ENCODE measurements around the gene CETP. TPM values are rescaled to one million over a fixed set of nuclear protein-coding genes. Genes with fewer than 3 reads are reported as not detected.

Gene CETP
- total and polyA plus RNA-seq, 2 of the 8 experiments (the other 6 are each of a cell fraction or from before 2014, with no cell fraction given) = not detected

DNA sequence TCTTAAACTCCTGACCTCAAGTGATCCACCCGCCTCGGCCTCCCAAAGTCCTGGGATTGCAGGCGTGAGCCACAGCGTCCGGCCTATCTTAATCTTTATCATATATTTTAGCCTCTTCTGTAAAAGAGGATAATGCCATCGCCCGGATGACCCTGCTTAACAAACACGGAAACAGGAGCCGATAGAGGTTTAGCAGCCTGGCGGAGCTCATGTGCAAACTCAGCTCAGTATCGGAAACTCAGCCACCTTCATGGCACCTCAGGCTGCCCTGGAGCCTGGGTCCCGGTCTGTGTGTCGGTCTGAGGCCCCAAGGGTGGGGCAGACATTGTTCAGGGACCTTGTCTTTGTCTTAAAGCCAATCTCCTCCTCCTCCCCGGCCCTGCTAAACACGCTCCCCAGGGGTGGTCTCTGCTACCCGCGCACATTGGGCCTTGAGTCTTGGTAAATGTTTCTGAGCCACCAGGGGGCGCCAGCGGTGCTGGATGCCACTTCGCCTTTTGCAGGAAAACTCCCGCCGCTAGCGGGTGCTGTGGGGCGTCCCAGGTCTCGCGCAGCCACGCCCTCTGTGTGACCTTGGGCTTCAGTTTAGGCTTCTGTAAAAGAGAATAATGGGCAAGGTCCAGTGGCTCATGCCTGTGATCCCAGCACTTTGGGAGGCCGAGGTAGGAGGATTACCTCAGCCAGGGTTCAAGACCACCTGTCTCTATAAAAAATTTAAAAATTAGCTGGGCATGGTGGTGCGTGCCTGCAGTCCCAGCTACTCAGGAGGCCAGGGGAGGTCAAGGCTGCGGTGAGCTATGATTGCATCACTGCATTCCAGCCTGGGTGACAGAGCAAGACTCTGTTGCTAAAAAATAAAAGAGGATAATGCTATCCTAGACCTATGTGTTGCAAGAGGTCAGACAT lies 2.7 kb downstream of the CETP start:
- Histone ChIP-seq H2BK5ac (ENCODE audit: low read depth, low read length) (no peak overlapping the region), H3K4me1 (replicated peaks in 1 of 4; ENCODE audit: control insufficient read depth in 3 of 4, insufficient read depth in 4 of 4, low read length in 3 of 4) (peaks cover 0 to 2% (median 1%) of the 10 kb centered on the region in 4 experiments; a peak in 4 of 7 replicates), H3K4me2 (ENCODE audit: insufficient read depth in 1 of 2, low read depth in 2 of 2, low read length in 2 of 2) (peak overlapping the region in 1 of 2 experiments; percentile 36; a peak in 2 of 4 replicates), H3K56ac (replicated peaks; ENCODE audit: insufficient read length, low read depth, low read length) (no peak overlapping the region), H2BK120ac (replicated peaks; ENCODE audit: low read depth, low read length) (no peak overlapping the region), H3K23ac (ENCODE audit: insufficient read length) (no peak overlapping the region), H4K91ac (replicated peaks; ENCODE audit: insufficient read length, low read length) (peak overlapping the region; percentile 89), H3K18ac (ENCODE audit: extremely low read depth, low read length) (peak overlapping the region; percentile 87; the same call in 1 of the 2 replicates), H3K9me3 (ENCODE audit: insufficient read depth in 2 of 2, low read depth in 1 of 2, low read length in 1 of 2) (no peaks in the 10 kb centered on the region), H3K27me3 (replicated peaks in 1 of 4; ENCODE audit: control insufficient read depth in 3 of 4, extremely low read depth in 1 of 4, insufficient read depth in 3 of 4, low read length in 3 of 4) (no peaks in the 10 kb centered on the region; a peak in 1 of 7 replicates), H3K36me3 (ENCODE audit: control insufficient read depth in 2 of 4, insufficient read depth in 4 of 4, low read length in 3 of 4) (no peaks in the 10 kb centered on the region), H2BK20ac (ENCODE audit: low read length) (peak overlapping the region; percentile 90; the same call in 1 of the 2 replicates), H2AK5ac (ENCODE audit: low read depth, low read length) (no peak overlapping the region), H3K23me2 (ENCODE audit: low read depth, low read length) (no peaks in the 10 kb centered on the region), H2AFZ (ENCODE audit: low read length) (peak overlapping the region; percentile 99; the same call in 1 of the 2 replicates), H3K4ac (replicated peaks; ENCODE audit: insufficient read length, low read depth, low read length) (peak overlapping the region; percentile 69), H3K14ac (ENCODE audit: insufficient read length) (no peak overlapping the region), H4K5ac (ENCODE audit: insufficient read length, low read depth, low read length) (peak overlapping the region; percentile 72), H2BK15ac (ENCODE audit: low read length) (peak overlapping the region; percentile 95; the same call in 1 of the 2 replicates), H2BK12ac (ENCODE audit: low read depth, low read length) (no peak overlapping the region; the same call in 1 of the 2 replicates), H3K4me3 (ENCODE audit: extremely low read depth in 1 of 4, insufficient read depth in 2 of 4, low read depth in 3 of 4, low read length in 4 of 4) (no peak overlapping the region), H4K8ac (ENCODE audit: extremely low read depth, insufficient read depth, low read length) (peak overlapping the region; percentile 97; the same call in 1 of the 2 replicates), H3K79me2 (ENCODE audit: control insufficient read depth in 1 of 2, insufficient read depth in 2 of 2, low read length in 2 of 2) (no peaks in the 10 kb centered on the region), H3K9ac (replicated peaks in 1 of 4; ENCODE audit: extremely low read depth in 1 of 4, low read depth in 3 of 4, low read length in 3 of 4) (no peak overlapping the region; a peak in 1 of 7 replicates), H3K27ac (ENCODE audit: low read depth, low read length) (no peak overlapping the region), H4K20me1 (replicated peaks in 1 of 2; ENCODE audit: control insufficient read depth in 1 of 2, insufficient read depth in 2 of 2, low read length in 2 of 2) (no peaks in the 10 kb centered on the region), H3K79me1 (ENCODE audit: low read depth, low read length) (no peaks in the 10 kb centered on the region)
- peak; percentile 88 to 100 for DNase-seq (ENCODE audit: low read depth in 1 of 2, low spot score in 2 of 2)
- FAIRE-seq = peak; percentile 39
- ChIA-PET POLR2A (ENCODE audit: partially characterized antibody) (interaction anchor here (1.2 to 1.5 kb wide), 2 partner anchors 21 to 22 kb away, joined by 3 read pairs; no protein-coding TSS in a partner anchor), CTCF (ENCODE audit: partially characterized antibody) (interaction anchor here (0.6 to 8.2 kb wide), 51 partner anchors 8 to 714 kb away, joined by 3 to 75 read pairs (median 5); partner anchors contain the start of genes CPNE2 and NLRC5)
- WGBS, 2 experiments (ENCODE audit: extremely low coverage in 1 of 2, insufficient coverage in 1 of 2, insufficient read length in 1 of 2, insufficient replicate concordance in 2 of 2, low coverage in 1 of 2, low lambda C conversion rate in 2 of 2, missing lambda C conversion rate in 1 of 2) = 46% methylated on average over 30 of the region's 30 CpGs; no CpG with 5 or more reads in 1 of the 2 experiments
- no peak for TF ChIP-seq KDM5A (IDR thresholded peaks at IDR 0.05; ENCODE audit: low read length)
- peak; percentile 38; the same call in 1 of the 2 replicates for TF ChIP-seq TAF1 (IDR thresholded peaks at IDR 0.05; ENCODE audit: low read depth, low read length)
- no peak for TF ChIP-seq FOSL1 (IDR thresholded peaks at IDR 0.05; ENCODE audit: insufficient read depth, low read depth, low read length)
- TF ChIP-seq EGR1 (IDR thresholded peaks at IDR 0.05; ENCODE audit: borderline replicate concordance, low read depth, low read length) = no peak
- TF ChIP-seq SIX5 (IDR thresholded peaks at IDR 0.05; ENCODE audit: low read depth, low read length) = no peak
- TF ChIP-seq, protein P1, sequence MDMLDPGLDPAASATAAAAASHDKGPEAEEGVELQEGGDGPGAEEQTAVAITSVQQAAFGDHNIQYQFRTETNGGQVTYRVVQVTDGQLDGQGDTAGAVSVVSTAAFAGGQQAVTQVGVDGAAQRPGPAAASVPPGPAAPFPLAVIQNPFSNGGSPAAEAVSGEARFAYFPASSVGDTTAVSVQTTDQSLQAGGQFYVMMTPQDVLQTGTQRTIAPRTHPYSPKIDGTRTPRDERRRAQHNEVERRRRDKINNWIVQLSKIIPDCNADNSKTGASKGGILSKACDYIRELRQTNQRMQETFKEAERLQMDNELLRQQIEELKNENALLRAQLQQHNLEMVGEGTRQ (IDR thresholded peaks at IDR 0.05; ENCODE audit: low read length) = no peak
- no peak for TF ChIP-seq HDAC6 (IDR thresholded peaks at IDR 0.05; ENCODE audit: low read depth, low read length)
